Activated CD8-positive, alpha-beta memory T cell treated with anti-CD3 and anti-CD28 coated beads for 48 hours (primary cell): ENCODE data around the gene MOB1A.
"Not testable (repeated sequence)": the region's sequence is repeated elsewhere in the genome, so short reads cannot be mapped to it uniquely, and the experiment has no call there.

ENCODE experiments used
- DNase-seq, 3 experiments: peaks; one replicate each; pipeline ENCODE4 v3.0.0-alpha.2; 2020; ENCODE audit warnings: low read depth in 2 of 3, low spot score in 2 of 3

The MOB1A gene

GRCh38 chr2:74149570-74150319, 28.9 kb downstream of the MOB1A start:
- DNase-seq, result no peak

GRCh38 chr2:74149247-74149525, 29.5 kb downstream of the MOB1A start:
- DNase-seq, result no peak

- DNase-seq, result no peak
Measured at GRCh38 chr2:74148457-74149246, 30.0 kb downstream of the MOB1A start.

GRCh38 chr2:74147727-74148456, 30.8 kb downstream of the MOB1A start, which contains the start of gene BOLA3:
Gene BOLA3 (minus strand): TSS chr2:74147912. CDS start chr2:74147874, 38 bp downstream.
- peak; percentile 72 to 85 (median 76) for DNase-seq

- peak in 2 of 3 experiments; percentile 25 to 35 for DNase-seq
Measured at GRCh38 chr2:74146929-74147726, 31.6 kb downstream of the MOB1A start.

- no peak for DNase-seq
Measured at GRCh38 chr2:74142340-74142739, 36.3 kb downstream of the MOB1A start.

GRCh38 chr2:74138600-74139323, 39.9 kb downstream of the MOB1A start:
- DNase-seq, result no peak

- no peak for DNase-seq
Measured at GRCh38 chr2:74137651-74138599, 40.8 kb downstream of the MOB1A start.

- DNase-seq, result no peak
Measured at GRCh38 chr2:74131901-74132300, 46.8 kb downstream of the MOB1A start.

GRCh38 chr2:74130211-74130995, 48.3 kb downstream of the MOB1A start:
- DNase-seq, result no peak

GRCh38 chr2:74128206-74128605, 50.5 kb downstream of the MOB1A start:
- DNase-seq, result no peak

- DNase-seq, result not testable (repeated sequence)
Measured at GRCh38 chr2:74123955-74124354, 54.7 kb downstream of the MOB1A start.

GRCh38 chr2:74121846-74122245, 56.8 kb downstream of the MOB1A start:
- DNase-seq, result not testable (repeated sequence)

- peak; percentile 72 to 83 (median 79) for DNase-seq
Measured at GRCh38 chr2:74119912-74120825, 58.5 kb downstream of the MOB1A start.

GRCh38 chr2:74119339-74119738, 59.3 kb downstream of the MOB1A start:
- no peak for DNase-seq

GRCh38 chr2:74111380-74111779, 67.3 kb downstream of the MOB1A start:
- no peak for DNase-seq

- DNase-seq, result no peak
Measured at GRCh38 chr2:74110537-74110936, 68.1 kb downstream of the MOB1A start.
